Breast epithelium (tissue), 4 donors: ENCODE measurements around the gene ARHGEF4. TPM values are rescaled to one million over a fixed set of nuclear protein-coding genes. Genes with fewer than 3 reads are reported as not detected.

Experiments
- DNase-seq, 2 donors: peaks; one replicate each; pipeline ENCODE4 v3.0.0-alpha.2; 2019; ENCODE audit warnings: low spot score in 2 of 2
- H3K27ac ChIP-seq, 2 donors: fragments of 200-600 bp; sonication (generic) in 1 of 2; one replicate each; pipeline ENCODE4 v1.5.1; 2016 to 2019; ENCODE audit warnings: mild to moderate bottlenecking in 1 of 2
- H3K27me3 ChIP-seq, 2 donors: fragments of 200-600 bp; sonication (generic) in 1 of 2; one replicate each; pipeline versions ENCODE4 v1.5.1 to v1.6.0; 2017 to 2019; ENCODE audit warnings: control low read depth in 1 of 2, mild to moderate bottlenecking in 1 of 2
- H3K36me3 ChIP-seq: fragments of 200-600 bp; one replicate; pipeline ENCODE4 v1.5.1; 2019
- H3K4me1 ChIP-seq, 2 donors: fragments of 200-600 bp; sonication (generic); one replicate each; pipeline ENCODE4 v1.5.1; 2016 to 2019; ENCODE audit warnings: control low read depth in 1 of 2
- H3K4me3 ChIP-seq, 3 donors: fragments of 200-600 bp; sonication (generic); 1 replicate in 2 of 3; 2 replicates in 1 of 3; pipeline ENCODE4 v1.5.1; 2016 to 2019; ENCODE audit warnings: mild to moderate bottlenecking in 3 of 3, moderate library complexity in 2 of 3
- H3K9me3 ChIP-seq, 2 donors: fragments of 200-600 bp; sonication (generic) in 1 of 2; one replicate each; pipeline ENCODE4 v1.5.1; 2016 to 2019; ENCODE audit warnings: control low read depth in 1 of 2
- CTCF ChIP-seq, 3 donors: fragments of 450-650 bp; IDR thresholded peaks; one replicate each; pipeline ENCODE4 v1.5.1; 2016 to 2017; ENCODE audit warnings: antibody characterized with exemption in 3 of 3, mild to moderate bottlenecking in 3 of 3, moderate library complexity in 3 of 3
- POLR2A ChIP-seq: fragments of 450-650 bp; IDR thresholded peaks from one replicate; pipeline ENCODE4 v1.6.1; 2016; ENCODE audit warnings: antibody characterized with exemption, mild to moderate bottlenecking, moderate library complexity
- POLR2AphosphoS5 ChIP-seq, 3 donors: sonication (generic); formaldehyde crosslinking; IDR thresholded peaks; one replicate each; pipeline ENCODE4 v1.6.1; 2017; ENCODE audit warnings: antibody characterized with exemption in 3 of 3
- intact Hi-C: fragments of 100-400 bp; cut with DNase I; formaldehyde crosslinking; loops from one replicate; pipeline ENCODE4 v1.15.1; 2023; ENCODE audit warnings: low total_unique reads
- total RNA-seq, 3 donors: library from RNA; depleted of rRNA; stranded (reverse); fragments of >200 nt; gene quantifications; one replicate each; pipeline ENCODE4 v1.1.0, GENCODE V29; 2016

Gene ARHGEF4
- total RNA-seq, 3 donors from 2014 or later: 7.5 to 10.1 (median 8.0) TPM

- intact Hi-C loops: no loop called here
These were observed 17.5 kb upstream of the ARHGEF4 start for GRCh38 chr2:130819226-130819607.

GRCh38 chr2:130819608-130820278, 17.0 kb upstream of the ARHGEF4 start:
- Histone ChIP-seq H3K4me3 (peak overlapping the region in 1 of 3 donors; percentile 20), H3K27me3 (no peaks in the 10 kb centered on the region), H3K4me1 (no peaks in the 10 kb centered on the region), H3K9me3 (no peaks in the 10 kb centered on the region), H3K27ac (peak overlapping the region; percentile 68 to 70), H3K36me3 (no peaks in the 10 kb centered on the region)
- intact Hi-C loops: no loop called here
- TF ChIP-seq POLR2AphosphoS5 (IDR thresholded peaks at IDR 0.05): no peak
- TF ChIP-seq CTCF (IDR thresholded peaks at IDR 0.05): no peak
- no peak for TF ChIP-seq POLR2A
- DNase-seq: peak in 1 of 2 donors; percentile 19

More at GRCh38 chr2:130819226-130819607, 17.5 kb upstream of the ARHGEF4 start:
- H3K27ac ChIP-seq: no peak overlapping the region
- DNase-seq: peak in 1 of 2 donors; percentile 28
- H3K4me3 ChIP-seq: no peak overlapping the region
- no peaks in the 10 kb centered on the region for H3K4me1 ChIP-seq
- no peaks in the 10 kb centered on the region for H3K27me3 ChIP-seq
- no peaks in the 10 kb centered on the region for H3K9me3 ChIP-seq
- TF ChIP-seq CTCF (IDR thresholded peaks at IDR 0.05): no peak
- TF ChIP-seq POLR2AphosphoS5 (IDR thresholded peaks at IDR 0.05): no peak
- TF ChIP-seq POLR2A: no peak
- no peaks in the 10 kb centered on the region for H3K36me3 ChIP-seq

- Histone ChIP-seq H3K9me3 (no peaks in the 10 kb centered on the region), H3K4me3 (peak overlapping the region in 1 of 3 donors; percentile 20), H3K27ac (peak overlapping the region; percentile 68 to 70), H3K36me3 (no peaks in the 10 kb centered on the region), H3K27me3 (no peaks in the 10 kb centered on the region), H3K4me1 (no peaks in the 10 kb centered on the region)
- intact Hi-C loops: no loop called here
- peak in 1 of 2 donors; percentile 48 for DNase-seq
- no peak for TF ChIP-seq CTCF (IDR thresholded peaks at IDR 0.05)
- TF ChIP-seq POLR2AphosphoS5 (IDR thresholded peaks at IDR 0.05): no peak
- no peak for TF ChIP-seq POLR2A
These were observed 16.3 kb upstream of the ARHGEF4 start for GRCh38 chr2:130820279-130820861.

- Histone ChIP-seq H3K9me3 (no peaks in the 10 kb centered on the region), H3K27me3 (no peaks in the 10 kb centered on the region), H3K4me3 (no peak overlapping the region), H3K27ac (no peak overlapping the region), H3K4me1 (no peaks in the 10 kb centered on the region), H3K36me3 (no peaks in the 10 kb centered on the region)
- DNase-seq: no peak
- intact Hi-C loops: no loop called here
- TF ChIP-seq POLR2A (no peak), CTCF (IDR thresholded peaks at IDR 0.05) (no peak), POLR2AphosphoS5 (IDR thresholded peaks at IDR 0.05) (no peak)
These were observed 14.8 kb upstream of the ARHGEF4 start for GRCh38 chr2:130821867-130822266.

GRCh38 chr2:130822766-130823165, 13.9 kb upstream of the ARHGEF4 start:
- Histone ChIP-seq H3K36me3 (no peaks in the 10 kb centered on the region), H3K27me3 (no peaks in the 10 kb centered on the region), H3K27ac (no peak overlapping the region), H3K4me3 (no peak overlapping the region), H3K9me3 (no peaks in the 10 kb centered on the region), H3K4me1 (no peaks in the 10 kb centered on the region)
- DNase-seq: no peak
- no peak for TF ChIP-seq POLR2A
- TF ChIP-seq POLR2AphosphoS5 (IDR thresholded peaks at IDR 0.05): no peak
- no peak for TF ChIP-seq CTCF (IDR thresholded peaks at IDR 0.05)
- intact Hi-C loops: no loop called here
